K562 (cell line): Measurements from ENCODE around the gene ZNF441. TPM values are rescaled to one million over a fixed set of nuclear protein-coding genes. Genes with fewer than 3 reads are reported as not detected.
A peak's percentile ranks its signal among the peaks of the same experiment; 100 is the strongest.

Experiments used
- ATAC-seq: fragments of 200-7000 bp; cut with Tn5 transposase; 3 replicates; pipeline ENCODE4 v1.9.1; 2020; ENCODE audit warnings: moderate library complexity
- BruUV-seq: library from RNA; stranded (reverse); fragments of 400-500 nt; replicated peaks from 2 replicates; lab custom pipeline; 2021; lab: Mats Ljungman, UMichigan
- CTCF ChIA-PET: fragments of 300-600 bp; formaldehyde crosslinking; extraction: SDS; loops from one replicate; lab custom pipeline; 2021; ENCODE audit warnings: low intra/inter-chr PET ratio; lab: Yijun Ruan, JAX
- POLR2A ChIA-PET: fragments of 300-600, 350-650 bp; sonication (Branson Sonifier 250); formaldehyde crosslinking; extraction: SDS; loops from one replicate; lab custom pipeline; 2021; ENCODE audit warnings: antibody characterized with exemption, inconsistent platforms; lab: Yijun Ruan, JAX
- DNase-seq, 4 experiments: peaks; one replicate each; pipeline versions ENCODE4 v3.0.0 to v3.0.0-alpha.2; 2011 to 2018; ENCODE audit warnings: low spot score in 3 of 4, mixed read lengths in 3 of 4; ENCODE audit errors: extremely low read depth in 1 of 4
- FAIRE-seq: peaks from 2 replicates; lab custom pipeline; 2011; peaks lifted over from hg19 to GRCh38; lab: Jason Lieb, UNC
- H2AFZ ChIP-seq: 2 replicates; pipeline ENCODE4 v1.6.0; 2011; ENCODE audit warnings: low read depth, low read length, control low read depth, inconsistent platforms
- H3K27ac ChIP-seq: fragments of 200-600 bp; 3 replicates; pipeline ENCODE4 v1.8.0; 2011; ENCODE audit warnings: low read depth, mild to moderate bottlenecking, control low read depth, inconsistent platforms, low read length, moderate library complexity, mixed read lengths; ENCODE audit errors: extremely low read depth
- H3K27me3 ChIP-seq, 2 experiments: fragments of 300-600 bp in 1 of 2; 2 replicates in 1 of 2; 3 replicates in 1 of 2; pipeline versions ENCODE4 v1.6.0 to v1.8.0; 2011; ENCODE audit warnings: inconsistent platforms in 2 of 2, low read length in 2 of 2, mild to moderate bottlenecking in 1 of 2, mixed read lengths in 1 of 2, moderate library complexity in 1 of 2; ENCODE audit not compliant: control insufficient read depth in 2 of 2, insufficient read depth in 2 of 2
- H3K36me3 ChIP-seq: fragments of 300-600 bp; 3 replicates; pipeline ENCODE4 v1.8.0; 2011; ENCODE audit warnings: mild to moderate bottlenecking, low read length, inconsistent platforms; ENCODE audit not compliant: control insufficient read depth, insufficient read depth
- H3K4me1 ChIP-seq, 2 experiments: fragments of 200-600 bp in 1 of 2; replicated peaks in 1 of 2; 2 replicates in 1 of 2; 3 replicates in 1 of 2; pipeline versions ENCODE4 v1.5.1 to v1.8.0; 2011; ENCODE audit warnings: inconsistent platforms in 2 of 2, low read length in 2 of 2, mild to moderate bottlenecking in 1 of 2, mixed read lengths in 1 of 2, moderate library complexity in 1 of 2; ENCODE audit not compliant: control insufficient read depth in 2 of 2, insufficient read depth in 2 of 2
- H3K4me2 ChIP-seq: 2 replicates; pipeline ENCODE4 v1.6.1; 2011; ENCODE audit warnings: low read length, control low read depth, inconsistent platforms, mixed read lengths; ENCODE audit not compliant: insufficient read depth
- H3K4me3 ChIP-seq: fragments of 200-600 bp; sonication (generic), shearing (Covaris generic); 2 replicates; pipeline ENCODE4 v1.5.1; 2016; ENCODE audit warnings: control low read depth, inconsistent platforms
- H3K79me2 ChIP-seq: fragments of 200-600 bp; 3 replicates; pipeline ENCODE4 v1.8.0; 2011; ENCODE audit warnings: low read length, inconsistent platforms; ENCODE audit not compliant: control insufficient read depth, insufficient read depth
- H3K9ac ChIP-seq, 2 experiments: 2 replicates each; pipeline versions ENCODE4 v1.6.0 to v1.6.1; 2011; ENCODE audit warnings: low read depth in 2 of 2, low read length in 2 of 2, control low read depth in 1 of 2, inconsistent platforms in 1 of 2, mild to moderate bottlenecking in 1 of 2, mixed read lengths in 1 of 2; ENCODE audit not compliant: insufficient read depth in 1 of 2
- H3K9me1 ChIP-seq: one replicate; pipeline ENCODE4 v1.6.0; 2011; ENCODE audit warnings: inconsistent platforms, mild to moderate bottlenecking, low read length, moderate library complexity; ENCODE audit not compliant: control insufficient read depth, insufficient read depth
- H3K9me3 ChIP-seq: replicated peaks from 2 replicates; pipeline ENCODE4 v1.5.1; 2011; ENCODE audit warnings: low read depth, low read length, inconsistent platforms; ENCODE audit not compliant: control insufficient read depth, insufficient read depth
- H4K20me1 ChIP-seq: replicated peaks from 2 replicates; pipeline ENCODE4 v1.6.1; 2011; ENCODE audit warnings: low read length, inconsistent platforms, mixed read lengths; ENCODE audit not compliant: control insufficient read depth, insufficient read depth
- BRF1 ChIP-seq: IDR thresholded peaks from 3 replicates; pipeline ENCODE4 v1.6.1; 2011; ENCODE audit warnings: borderline replicate concordance, mild to moderate bottlenecking; ENCODE audit not compliant: insufficient read length; ENCODE audit errors: extremely low read depth
- FOXK1 ChIP-seq: sonication (generic); formaldehyde crosslinking; IDR thresholded peaks from 2 replicates; pipeline ENCODE4 v1.8.0; 2022; ENCODE audit warnings: missing genetic modification reagents, mild to moderate bottlenecking, borderline replicate concordance
- HIVEP1 ChIP-seq: fragments of 250-450 bp; sonication (Bioruptor Pico); IDR thresholded peaks from 2 replicates; pipeline ENCODE4 v1.4.0; 2020; ENCODE audit warnings: mild to moderate bottlenecking
- KLF13 ChIP-seq: fragments of 450-650 bp; IDR thresholded peaks from 2 replicates; pipeline ENCODE4 v1.6.1; 2016; ENCODE audit warnings: missing genetic modification characterization, low read depth, mild to moderate bottlenecking, missing compliant biosample characterization, moderate library complexity, borderline replicate concordance
- KLF16 ChIP-seq: IDR thresholded peaks from 2 replicates; pipeline ENCODE4 v1.6.1; 2016; ENCODE audit warnings: antibody characterized with exemption
- MAZ ChIP-seq, 2 experiments: fragments of 450-650 bp in 1 of 2; sonication (generic) in 1 of 2; formaldehyde crosslinking; IDR thresholded peaks in 1 of 2; conservative IDR thresholded peaks in 1 of 2; 2 replicates each; pipeline versions ENCODE4 v1.4.0 to v1.5.0; 2020; ENCODE audit warnings: mild to moderate bottlenecking in 1 of 2, missing genetic modification reagents in 1 of 2
- RAD51 ChIP-seq: fragments of 450-650 bp; IDR thresholded peaks from 2 replicates; pipeline ENCODE4 v1.7.1; 2016; ENCODE audit warnings: low read depth, mild to moderate bottlenecking, borderline replicate concordance
- SIN3A ChIP-seq, 2 experiments: fragments of 150-350 bp in 1 of 2; IDR thresholded peaks; 2 replicates each; pipeline ENCODE4 v1.6.1; 2011 to 2016; ENCODE audit warnings: borderline replicate concordance in 2 of 2, low read depth in 2 of 2, low read length in 2 of 2, mild to moderate bottlenecking in 2 of 2, moderate library complexity in 2 of 2; ENCODE audit not compliant: control insufficient read depth in 1 of 2
- SMC3 ChIP-seq: conservative IDR thresholded peaks from 2 replicates; pipeline ENCODE4 v1.6.1; 2011; ENCODE audit warnings: low read depth, low read length, improper control_type of control experiment; ENCODE audit not compliant: insufficient read depth
- XRCC5 ChIP-seq: fragments of 200-400 bp; formaldehyde crosslinking; IDR thresholded peaks from 2 replicates; pipeline ENCODE4 v1.6.1; 2017; ENCODE audit warnings: low read depth, mild to moderate bottlenecking, low read length
- ZC3H11A ChIP-seq: IDR thresholded peaks from 2 replicates; pipeline ENCODE4 v1.6.1; 2012; ENCODE audit warnings: low read depth, low read length, improper control_type of control experiment
- ZNF444 ChIP-seq: fragments of 250-450 bp; sonication (Bioruptor Pico); IDR thresholded peaks from 2 replicates; pipeline ENCODE4 v1.4.0; 2020; ENCODE audit warnings: mild to moderate bottlenecking, moderate library complexity
- WGBS: fragments of 100-300 bp; shearing (Covaris generic); methylation state at CpG from one replicate; pipeline ENCODE4 v1.1.6; 2016; ENCODE audit warnings: low coverage, mixed read lengths; ENCODE audit not compliant: insufficient coverage; ENCODE audit errors: missing lambda C conversion rate; 5-methylcytosine and 5-hydroxymethylcytosine counted together
- in situ Hi-C: fragments of 300-500 bp; cut with MboI; formaldehyde crosslinking; loops from 4 replicates; pipeline ENCODE4 v1.15.0; 2018; ENCODE audit warnings: inconsistent platforms, mixed read lengths
- intact Hi-C: fragments of 100-400 bp; cut with micrococcal nuclease; formaldehyde crosslinking; loops from 2 replicates; pipeline ENCODE4 v1.14.2; 2022
- polyA plus RNA-seq, 8 experiments: library from polyadenylated mRNA; depleted of rRNA in 4 of 8; stranded (reverse) in 5 of 8; unstranded in 3 of 8; fragments of >200 nt; fragmentation: Nextera tagmentation in 2 of 8; fragmentation: Illumina TruSeq in 1 of 8; extraction: Ambion mirVana in 2 of 8; extraction: Trizol in 1 of 8; gene quantifications; 2 replicates each; pipeline versions ENCODE4 v1.2.1 to v1.2.3, GENCODE V29; 2011 to 2014; ENCODE audit warnings: inconsistent platforms in 1 of 8, missing spikeins in 1 of 8
- total RNA-seq, 7 experiments: library from RNA; depleted of rRNA in 6 of 7; stranded (reverse); fragments of >200 nt in 6 of 7; fragmentation: Illumina TruSeq in 2 of 7; extraction: Trizol in 2 of 7; gene quantifications; 2 replicates each; pipeline versions ENCODE4 v1.2.1 to v1.2.3, GENCODE V29; 2011 to 2021; ENCODE audit warnings: low replicate concordance in 1 of 7
- TF ChIP-seq, protein P1 (sequence below), 2 experiments: IDR thresholded peaks; 2 replicates each; pipeline ENCODE4 v1.6.1; 2011; ENCODE audit warnings: borderline replicate concordance in 1 of 2, control low read depth in 1 of 2, low read depth in 1 of 2, low read length in 1 of 2, mild to moderate bottlenecking in 1 of 2, mixed read lengths in 1 of 2, moderate library complexity in 1 of 2; ENCODE audit not compliant: insufficient read depth in 1 of 2, insufficient read length in 1 of 2, poor library complexity in 1 of 2, severe bottlenecking in 1 of 2; ENCODE audit errors: extremely low read depth in 1 of 2
- TF ChIP-seq, protein P2 (sequence below), 2 experiments: IDR thresholded peaks; 2 replicates each; pipeline ENCODE4 v1.6.1; 2012; ENCODE audit warnings: improper control_type of control experiment in 2 of 2, low read depth in 2 of 2, low read length in 2 of 2, borderline replicate concordance in 1 of 2

The ZNF441 gene
- total and polyA plus RNA-seq, 9 of the 15 experiments (the other 6 are each of a cell fraction or from before 2014, with no cell fraction given) = 1.9 to 14.0 (median 7.8) TPM

- H2AFZ ChIP-seq = 0 out of 2 replicates have a peak overlapping the region, but pooled peaks have one; percentile 22
- POLR2A ChIA-PET = interaction anchor here (0.8 to 1.4 kb wide), 3 partner anchors 18 to 60 kb away, joined by 3 to 6 read pairs (median 4); no protein-coding TSS in a partner anchor
- TF ChIP-seq, protein P1, sequence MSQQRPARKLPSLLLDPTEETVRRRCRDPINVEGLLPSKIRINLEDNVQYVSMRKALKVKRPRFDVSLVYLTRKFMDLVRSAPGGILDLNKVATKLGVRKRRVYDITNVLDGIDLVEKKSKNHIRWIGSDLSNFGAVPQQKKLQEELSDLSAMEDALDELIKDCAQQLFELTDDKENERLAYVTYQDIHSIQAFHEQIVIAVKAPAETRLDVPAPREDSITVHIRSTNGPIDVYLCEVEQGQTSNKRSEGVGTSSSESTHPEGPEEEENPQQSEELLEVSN (IDR thresholded peaks at IDR 0.05; ENCODE audit: borderline replicate concordance in 1 of 2, extremely low read depth in 1 of 2, insufficient read depth in 1 of 2, insufficient read length in 1 of 2, low read depth in 1 of 2, low read length in 1 of 2, poor library complexity in 1 of 2, severe bottlenecking in 1 of 2) = peak in 1 of 2 experiments; percentile 83
- TF ChIP-seq SMC3 (0 out of 2 replicates have a peak, but pooled peaks have one; percentile 38), FOXK1 (CRISPR knock-in tag) (peak; percentile 49; the same call in 1 of the 2 replicates), KLF16 (0 out of 2 replicates have a peak, but pooled peaks have one; percentile 32), RAD51 (no peak), KLF13 (no peak), XRCC5 (peak; percentile 23; the same call in 1 of the 2 replicates), ZNF444 (CRISPR knock-in tag) (no peak), ZC3H11A (no peak), BRF1 (no peak), HIVEP1 (CRISPR knock-in tag) (no peak), MAZ (CRISPR knock-in tag; conservative IDR thresholded peaks at IDR 0.05 in 1 of 2, IDR thresholded peaks at IDR 0.05 in 1 of 2) (0 out of 4 replicates have a peak, but pooled peaks of 1 of the 2 experiments have one; percentile 41), SIN3A (IDR thresholded peaks at IDR 0.05; ENCODE audit: borderline replicate concordance in 2 of 2, control insufficient read depth in 1 of 2, low read depth in 2 of 2, low read length in 2 of 2) (no peak)
- TF ChIP-seq, protein P2, sequence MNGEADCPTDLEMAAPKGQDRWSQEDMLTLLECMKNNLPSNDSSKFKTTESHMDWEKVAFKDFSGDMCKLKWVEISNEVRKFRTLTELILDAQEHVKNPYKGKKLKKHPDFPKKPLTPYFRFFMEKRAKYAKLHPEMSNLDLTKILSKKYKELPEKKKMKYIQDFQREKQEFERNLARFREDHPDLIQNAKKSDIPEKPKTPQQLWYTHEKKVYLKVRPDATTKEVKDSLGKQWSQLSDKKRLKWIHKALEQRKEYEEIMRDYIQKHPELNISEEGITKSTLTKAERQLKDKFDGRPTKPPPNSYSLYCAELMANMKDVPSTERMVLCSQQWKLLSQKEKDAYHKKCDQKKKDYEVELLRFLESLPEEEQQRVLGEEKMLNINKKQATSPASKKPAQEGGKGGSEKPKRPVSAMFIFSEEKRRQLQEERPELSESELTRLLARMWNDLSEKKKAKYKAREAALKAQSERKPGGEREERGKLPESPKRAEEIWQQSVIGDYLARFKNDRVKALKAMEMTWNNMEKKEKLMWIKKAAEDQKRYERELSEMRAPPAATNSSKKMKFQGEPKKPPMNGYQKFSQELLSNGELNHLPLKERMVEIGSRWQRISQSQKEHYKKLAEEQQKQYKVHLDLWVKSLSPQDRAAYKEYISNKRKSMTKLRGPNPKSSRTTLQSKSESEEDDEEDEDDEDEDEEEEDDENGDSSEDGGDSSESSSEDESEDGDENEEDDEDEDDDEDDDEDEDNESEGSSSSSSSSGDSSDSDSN (IDR thresholded peaks at IDR 0.05; ENCODE audit: borderline replicate concordance in 1 of 2, low read depth in 2 of 2, low read length in 2 of 2) = peak in 1 of 2 experiments; percentile 40; a peak in 1 of 4 replicates
Measured at GRCh38 chr19:11797491-11797890, 30.7 kb downstream of the ZNF441 start.

More at GRCh38 chr19:11797491-11797890, 30.7 kb downstream of the ZNF441 start:
- no peak overlapping the region for H3K4me3 ChIP-seq
- ATAC-seq (peak; percentile 92), FAIRE-seq (peak; percentile 80), DNase-seq (peak; percentile 76 to 85 (median 80))
- peaks cover 3% of the 10 kb centered on the region; the same call in 1 of the 2 replicates for H3K9me3 ChIP-seq
- BruUV-seq = no TSS peak
- H3K9ac ChIP-seq = 0 out of 4 replicates have a peak overlapping the region, but pooled peaks of 1 of the 2 experiments have one; percentile 31
- H3K4me1 ChIP-seq = peaks cover 3 to 17% of the 10 kb centered on the region in 2 experiments; a peak in 4 of 5 replicates
- no peaks in the 10 kb centered on the region for H3K9me1 ChIP-seq
- no peak overlapping the region for H3K27ac ChIP-seq
- H3K79me2 ChIP-seq = no peaks in the 10 kb centered on the region
- H3K36me3 ChIP-seq = no peaks in the 10 kb centered on the region
- WGBS = 24% methylated on average over 6 of the region's 8 CpGs
- H4K20me1 ChIP-seq = no peaks in the 10 kb centered on the region
- H3K27me3 ChIP-seq = no peaks in the 10 kb centered on the region
- intact Hi-C loops = loop anchor here (10.0 kb wide), 1 partner anchor 57 kb away; no protein-coding TSS in a partner anchor
- in situ Hi-C loops = loop anchor here (10.0 kb wide), 1 partner anchor 347 kb away; the partner anchor contains the start of gene ZNF20
- H3K4me2 ChIP-seq = no peak overlapping the region
- CTCF ChIA-PET = interaction anchor here (0.7 kb wide), 1 partner anchor 326 kb away, joined by 3 read pairs; no protein-coding TSS in a partner anchor
